ENCODE data around the gene ARHGAP26. TPM values are rescaled to one million over a fixed set of nuclear protein-coding genes. Genes with fewer than 3 reads are reported as not detected.

ARHGAP26 gene
- total RNA-seq, 5 donors from 2014 or later (not counting 1 experiment from before 2014, with no cell fraction given), result 22.8 to 49.3 (median 28.3) TPM

DNA sequence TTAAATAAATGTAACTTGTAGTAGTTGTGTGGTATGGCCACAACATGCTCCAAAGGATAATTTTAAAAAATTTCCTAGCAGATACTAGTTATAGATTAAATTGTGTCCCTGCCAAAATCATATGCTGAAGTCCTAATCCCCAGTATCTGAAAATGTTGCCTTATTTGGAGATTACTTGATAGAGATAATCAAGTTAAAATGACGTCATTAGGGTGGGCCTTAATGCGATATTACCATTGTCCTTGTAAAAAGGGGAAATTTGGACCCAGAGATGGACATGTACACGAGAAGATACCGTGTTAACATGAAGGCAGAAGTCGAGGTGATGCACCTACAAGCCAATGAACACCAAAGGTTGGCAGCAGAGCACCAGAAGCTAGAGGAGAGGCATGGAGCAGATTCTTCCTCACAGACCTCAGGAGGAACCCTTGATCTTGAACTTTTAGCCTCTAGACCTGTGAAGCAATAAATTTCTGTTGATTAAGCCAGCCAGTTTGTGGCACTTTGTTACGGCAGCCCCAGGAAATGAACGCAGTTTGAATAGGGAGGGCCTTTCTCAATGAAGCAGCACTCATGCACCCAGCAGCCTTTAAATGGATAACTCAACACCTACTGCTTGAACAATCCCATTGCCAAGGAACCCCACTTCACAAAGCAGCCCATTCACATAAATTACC lies 148.9 kb downstream of the ARHGAP26 start:
- ATAC-seq (replicated peaks in 1 of 4), result no peak
- H3K27ac Mint-ChIP-seq, result no peak overlapping the region
- 93% methylated on average over 5 of the region's 7 CpGs for WGBS (ENCODE audit: insufficient coverage)

DNA sequence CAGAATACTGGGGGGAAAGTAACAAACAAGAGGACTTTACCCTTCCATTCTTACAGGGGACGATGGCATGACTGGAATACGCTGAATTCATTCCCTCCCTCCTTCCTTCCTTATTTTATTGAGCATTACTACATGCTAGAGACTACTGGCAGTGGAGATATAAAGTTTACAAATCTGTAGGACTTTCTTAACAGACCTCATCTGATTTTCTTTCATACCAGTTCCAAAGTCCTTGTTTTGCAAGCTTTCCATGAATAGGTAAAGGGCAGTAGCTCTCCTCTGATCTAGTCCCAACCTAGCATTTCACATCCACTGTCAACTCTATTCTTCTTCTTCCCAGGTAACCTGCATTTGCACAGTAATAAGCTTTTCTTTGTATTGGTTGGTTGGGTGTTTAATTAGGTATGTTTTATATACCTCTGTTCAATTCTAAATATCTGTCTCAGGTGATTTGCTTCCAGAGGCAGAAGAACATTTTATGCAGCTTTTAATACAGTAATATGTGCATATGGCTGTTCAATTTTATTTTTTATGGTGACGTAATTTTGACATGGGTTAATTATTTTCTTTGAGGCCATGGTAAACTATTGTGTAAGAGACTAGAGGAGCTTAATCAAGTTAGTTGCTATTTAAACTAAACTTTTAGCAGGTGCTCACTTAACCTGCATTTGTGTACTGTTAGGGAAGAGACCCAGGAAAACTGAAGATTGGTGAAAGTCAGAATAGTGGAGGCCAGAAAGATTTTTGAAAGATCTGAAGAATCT lies 150.9 kb downstream of the ARHGAP26 start:
- CTCF ChIA-PET, result interaction anchor here in 1 of 2 donors (0.6 to 2.3 kb wide), 8 partner anchors 19 to 907 kb away, joined by 3 to 14 read pairs (median 4); no protein-coding TSS in a partner anchor
- peak overlapping the region; percentile 2 to 13 for H3K27ac Mint-ChIP-seq

More for the DNA sequence above, 148.9 kb downstream of the ARHGAP26 start:
- H3K4me1 ChIP-seq (ENCODE audit: control insufficient read depth in 1 of 2, extremely low read depth in 1 of 2, insufficient read depth in 2 of 2, low read length in 2 of 2), result peaks cover 0 to 4% of the 10 kb centered on the region in 2 experiments
- Mint-ChIP-seq H3K27me3 (no peaks in the 10 kb centered on the region), H3K4me1 (peaks cover 2 to 18% (median 12%) of the 10 kb centered on the region in 3 donors), H3K36me3 (peaks cover 35% of the 10 kb centered on the region), H3K4me3 (no peak overlapping the region), H3K9me3 (no peaks in the 10 kb centered on the region)
- no peak overlapping the region for H3K27ac ChIP-seq (ENCODE audit: low read length)
- no peaks in the 10 kb centered on the region for H3K9me3 ChIP-seq
- DNase-seq, result no peak
- H3K4me3 ChIP-seq (ENCODE audit: control insufficient read depth in 1 of 2, extremely low read depth in 1 of 2, low read length in 1 of 2), result no peak overlapping the region
- CTCF ChIA-PET, result interaction anchor here in 1 of 2 donors (0.5 kb wide), 1 partner anchor 87 kb away, joined by 4 read pairs; no protein-coding TSS in a partner anchor
- POLR2A ChIA-PET, result no interaction called here
- H3K36me3 ChIP-seq (ENCODE audit: control insufficient read depth in 2 of 2, extremely low read depth in 1 of 2, insufficient read depth in 1 of 2, low read length in 1 of 2), result peaks cover 3 to 13% of the 10 kb centered on the region in 2 donors
- no peaks in the 10 kb centered on the region for H3K27me3 ChIP-seq (replicated peaks in 1 of 2; ENCODE audit: control insufficient read depth in 2 of 2, extremely low read depth in 1 of 2, insufficient read depth in 2 of 2, low read length in 1 of 2)

GRCh38 chr5:142922223-142922952 lies 152.2 kb downstream of the ARHGAP26 start:
- Histone ChIP-seq H3K4me1 (ENCODE audit: control insufficient read depth in 1 of 2, extremely low read depth in 1 of 2, insufficient read depth in 2 of 2, low read length in 2 of 2) (peaks cover 2 to 11% of the 10 kb centered on the region in 2 experiments), H3K9me3 (no peaks in the 10 kb centered on the region), H3K4me3 (ENCODE audit: control insufficient read depth in 1 of 2, extremely low read depth in 1 of 2, low read length in 1 of 2) (no peak overlapping the region), H3K27ac (ENCODE audit: low read length) (no peak overlapping the region), H3K36me3 (ENCODE audit: control insufficient read depth in 2 of 2, extremely low read depth in 1 of 2, insufficient read depth in 1 of 2, low read length in 1 of 2) (peaks cover 0 to 8% of the 10 kb centered on the region in 2 donors), H3K27me3 (replicated peaks in 1 of 2; ENCODE audit: control insufficient read depth in 2 of 2, extremely low read depth in 1 of 2, insufficient read depth in 2 of 2, low read length in 1 of 2) (no peaks in the 10 kb centered on the region)
- ChIA-PET CTCF (interaction anchor here (0.5 to 2.3 kb wide), 8 partner anchors 11 to 1270 kb away, joined by 3 to 14 read pairs (median 4); no protein-coding TSS in a partner anchor), POLR2A (interaction anchor here (0.6 to 0.7 kb wide), 2 partner anchors 25 to 479 kb away, joined by 6 to 8 read pairs; no protein-coding TSS in a partner anchor)
- no CpG with 5 or more reads among the region's 1 CpG for WGBS (ENCODE audit: insufficient coverage)
- Mint-ChIP-seq H3K36me3 (peaks cover 30% of the 10 kb centered on the region), H3K27me3 (no peaks in the 10 kb centered on the region), H3K9me3 (no peaks in the 10 kb centered on the region), H3K27ac (no peak overlapping the region), H3K4me3 (no peak overlapping the region), H3K4me1 (peaks cover 17 to 48% (median 33%) of the 10 kb centered on the region in 3 donors)
- DNase-seq (peak in 1 of 35 experiments; percentile 55), ATAC-seq (replicated peaks in 1 of 4) (peak in 1 of 4 experiments; percentile 41)

More for the DNA sequence above, 150.9 kb downstream of the ARHGAP26 start:
- Mint-ChIP-seq H3K36me3 (peaks cover 31% of the 10 kb centered on the region), H3K9me3 (no peaks in the 10 kb centered on the region), H3K27me3 (no peaks in the 10 kb centered on the region), H3K4me1 (peaks cover 16 to 38% (median 30%) of the 10 kb centered on the region in 3 donors), H3K4me3 (no peak overlapping the region)
- peaks cover 2 to 11% of the 10 kb centered on the region in 2 experiments for H3K4me1 ChIP-seq (ENCODE audit: control insufficient read depth in 1 of 2, extremely low read depth in 1 of 2, insufficient read depth in 2 of 2, low read length in 2 of 2)
- peaks cover 0 to 8% of the 10 kb centered on the region in 2 donors for H3K36me3 ChIP-seq (ENCODE audit: control insufficient read depth in 2 of 2, extremely low read depth in 1 of 2, insufficient read depth in 1 of 2, low read length in 1 of 2)
- no CpG with 5 or more reads among the region's 3 CpGs for WGBS (ENCODE audit: insufficient coverage)
- H3K27ac ChIP-seq (ENCODE audit: low read length), result no peak overlapping the region
- POLR2A ChIA-PET, result no interaction called here
- no peak for ATAC-seq (replicated peaks in 1 of 4)
- H3K4me3 ChIP-seq (ENCODE audit: control insufficient read depth in 1 of 2, extremely low read depth in 1 of 2, low read length in 1 of 2), result no peak overlapping the region
- H3K27me3 ChIP-seq (replicated peaks in 1 of 2; ENCODE audit: control insufficient read depth in 2 of 2, extremely low read depth in 1 of 2, insufficient read depth in 2 of 2, low read length in 1 of 2), result no peaks in the 10 kb centered on the region
- H3K9me3 ChIP-seq, result no peaks in the 10 kb centered on the region
- no peak for DNase-seq

- H3K4me1 ChIP-seq (ENCODE audit: control insufficient read depth in 1 of 2, extremely low read depth in 1 of 2, insufficient read depth in 2 of 2, low read length in 2 of 2), result peaks cover 2 to 11% of the 10 kb centered on the region in 2 experiments
- Mint-ChIP-seq H3K36me3 (peaks cover 26% of the 10 kb centered on the region), H3K27me3 (no peaks in the 10 kb centered on the region), H3K4me1 (peaks cover 23 to 52% (median 37%) of the 10 kb centered on the region in 3 donors), H3K9me3 (no peaks in the 10 kb centered on the region), H3K4me3 (no peak overlapping the region), H3K27ac (no peak overlapping the region)
- H3K9me3 ChIP-seq, result no peaks in the 10 kb centered on the region
- H3K36me3 ChIP-seq (ENCODE audit: control insufficient read depth in 2 of 2, extremely low read depth in 1 of 2, insufficient read depth in 1 of 2, low read length in 1 of 2), result peaks cover 0 to 2% of the 10 kb centered on the region in 2 donors
- DNase-seq, result peak in 1 of 35 experiments; percentile 42
- no peak overlapping the region for H3K4me3 ChIP-seq (ENCODE audit: control insufficient read depth in 1 of 2, extremely low read depth in 1 of 2, low read length in 1 of 2)
- no peak overlapping the region for H3K27ac ChIP-seq (ENCODE audit: low read length)
- POLR2A ChIA-PET, result no interaction called here
- CTCF ChIA-PET, result interaction anchor here (0.8 to 1.4 kb wide), 2 partner anchors 508 to 900 kb away, joined by 5 to 6 read pairs; no protein-coding TSS in a partner anchor
- ATAC-seq (replicated peaks in 1 of 4), result peak in 1 of 4 experiments; percentile 47
- no peaks in the 10 kb centered on the region for H3K27me3 ChIP-seq (replicated peaks in 1 of 2; ENCODE audit: control insufficient read depth in 2 of 2, extremely low read depth in 1 of 2, insufficient read depth in 2 of 2, low read length in 1 of 2)
- no CpG with 5 or more reads among the region's 1 CpG for WGBS (ENCODE audit: insufficient coverage)
Measured at GRCh38 chr5:142924135-142924883, 154.1 kb downstream of the ARHGAP26 start.

DNA sequence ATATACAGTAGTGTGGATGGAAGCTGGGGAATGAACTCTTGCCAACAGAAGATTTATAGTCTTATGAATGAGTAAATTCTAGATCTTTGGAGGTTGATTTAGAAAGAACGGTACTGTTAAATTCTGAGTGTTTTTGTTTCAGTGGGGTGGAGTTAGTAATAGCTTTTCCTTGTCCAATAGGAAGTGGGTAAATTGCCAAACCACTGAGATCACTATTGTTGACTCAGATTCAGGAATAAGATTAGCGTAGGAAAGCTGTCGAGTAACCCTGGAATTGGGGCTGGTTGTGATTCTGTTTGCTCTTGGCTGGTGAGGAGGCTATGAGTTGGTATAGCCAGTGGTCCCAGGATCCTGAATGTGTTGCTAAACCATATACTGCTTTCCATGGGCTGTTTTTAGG lies 155.6 kb downstream of the ARHGAP26 start:
- Mint-ChIP-seq H3K4me1 (peaks cover 29 to 65% (median 51%) of the 10 kb centered on the region in 3 donors), H3K27me3 (no peaks in the 10 kb centered on the region), H3K27ac (peak overlapping the region; percentile 17 to 73), H3K4me3 (no peak overlapping the region), H3K36me3 (peaks cover 28% of the 10 kb centered on the region), H3K9me3 (no peaks in the 10 kb centered on the region)
- Histone ChIP-seq H3K27ac (ENCODE audit: low read length) (peak overlapping the region; percentile 16), H3K4me3 (ENCODE audit: control insufficient read depth in 1 of 2, extremely low read depth in 1 of 2, low read length in 1 of 2) (no peak overlapping the region), H3K36me3 (ENCODE audit: control insufficient read depth in 2 of 2, extremely low read depth in 1 of 2, insufficient read depth in 1 of 2, low read length in 1 of 2) (peaks cover 0 to 3% of the 10 kb centered on the region in 2 donors), H3K9me3 (no peaks in the 10 kb centered on the region), H3K4me1 (ENCODE audit: control insufficient read depth in 1 of 2, extremely low read depth in 1 of 2, insufficient read depth in 2 of 2, low read length in 2 of 2) (peaks cover 4 to 26% of the 10 kb centered on the region in 2 experiments), H3K27me3 (replicated peaks in 1 of 2; ENCODE audit: control insufficient read depth in 2 of 2, extremely low read depth in 1 of 2, insufficient read depth in 2 of 2, low read length in 1 of 2) (no peaks in the 10 kb centered on the region)
- DNase-seq (no peak), ATAC-seq (replicated peaks in 1 of 4) (no peak)
- ChIA-PET POLR2A (no interaction called here), CTCF (interaction anchor here (0.8 to 0.9 kb wide), 2 partner anchors 18 to 77 kb away, joined by 3 to 4 read pairs; no protein-coding TSS in a partner anchor)
- 86% methylated on average over 3 of the region's 3 CpGs for WGBS (ENCODE audit: insufficient coverage)
